ENCODE results near the gene MXRA8.

Gene MXRA8

GRCh38 chr1:1313500-1314236, 44.7 kb downstream of the MXRA8 start:
- no peak for TF ChIP-seq CTCF (conservative IDR thresholded peaks at IDR 0.05)
- no peak overlapping the region for H3K27ac ChIP-seq

- TF ChIP-seq CTCF (conservative IDR thresholded peaks at IDR 0.05): no peak
- H3K27ac ChIP-seq: no peak overlapping the region
Observed at GRCh38 chr1:1312450-1313314, 45.7 kb downstream of the MXRA8 start.

GRCh38 chr1:1311107-1312104, 46.9 kb downstream of the MXRA8 start:
- no peak for TF ChIP-seq CTCF (conservative IDR thresholded peaks at IDR 0.05)
- H3K27ac ChIP-seq: peak overlapping the region; percentile 96

GRCh38 chr1:1310476-1311053, 47.8 kb downstream of the MXRA8 start:
- no peak for TF ChIP-seq CTCF (conservative IDR thresholded peaks at IDR 0.05)
- peak overlapping the region; percentile 96 for H3K27ac ChIP-seq

GRCh38 chr1:1310109-1310385, 48.3 kb downstream of the MXRA8 start:
- peak overlapping the region; percentile 96 for H3K27ac ChIP-seq
- TF ChIP-seq CTCF (conservative IDR thresholded peaks at IDR 0.05): no peak

- H3K27ac ChIP-seq: peak overlapping the region; percentile 96
- TF ChIP-seq CTCF (conservative IDR thresholded peaks at IDR 0.05): no peak
Observed at GRCh38 chr1:1309251-1310108, 48.9 kb downstream of the MXRA8 start.

All from VCaP (cell line).